HG02623 (cell line): ENCODE results near the gene ZNF512B.

Source experiments
- ATAC-seq: cut with Tn5 transposase; IDR thresholded peaks from one replicate; pipeline ENCODE4 v1.9.1; 2021; ENCODE audit warnings: moderate library complexity; ENCODE audit not compliant: unreplicated experiment

The ZNF512B gene

GRCh38 chr20:63951398-63952209, 18.1 kb downstream of the ZNF512B start:
- no peak for ATAC-seq

- no peak for ATAC-seq
Observed at GRCh38 chr20:63950701-63951397, 18.9 kb downstream of the ZNF512B start.

GRCh38 chr20:63947638-63948456, 21.9 kb downstream of the ZNF512B start:
- ATAC-seq, result no peak

GRCh38 chr20:63946986-63947637, 22.6 kb downstream of the ZNF512B start:
- ATAC-seq, result no peak

- no peak for ATAC-seq
Observed at GRCh38 chr20:63945921-63946920, 23.5 kb downstream of the ZNF512B start.

- ATAC-seq, result no peak
Observed at GRCh38 chr20:63945031-63945658, 24.6 kb downstream of the ZNF512B start.

GRCh38 chr20:63944078-63944941, 25.4 kb downstream of the ZNF512B start:
- ATAC-seq, result no peak

GRCh38 chr20:63943808-63944077, 26.0 kb downstream of the ZNF512B start:
- no peak for ATAC-seq

GRCh38 chr20:63942969-63943807, 26.5 kb downstream of the ZNF512B start:
- no peak for ATAC-seq

- ATAC-seq, result no peak
Observed at GRCh38 chr20:63942250-63942951, 27.3 kb downstream of the ZNF512B start.

GRCh38 chr20:63941282-63942081, 28.2 kb downstream of the ZNF512B start:
- no peak for ATAC-seq

- no peak for ATAC-seq
Observed at GRCh38 chr20:63940472-63941266, 29.1 kb downstream of the ZNF512B start.

- ATAC-seq, result no peak
Observed at GRCh38 chr20:63940071-63940471, 29.7 kb downstream of the ZNF512B start.

GRCh38 chr20:63939061-63939935, 30.4 kb downstream of the ZNF512B start:
- no peak for ATAC-seq
